K562 (cell line): ENCODE results near the gene PAEP.

ENCODE experiments used
- SIN3A ChIP-seq, 2 experiments: fragments of 150-350 bp in 1 of 2; IDR thresholded peaks; 2 replicates each; pipeline ENCODE4 v1.6.1; 2011 to 2016; ENCODE audit warnings: borderline replicate concordance in 2 of 2, low read depth in 2 of 2, low read length in 2 of 2, mild to moderate bottlenecking in 2 of 2, moderate library complexity in 2 of 2; ENCODE audit not compliant: control insufficient read depth in 1 of 2
- TCFL5 ChIP-seq: fragments of 250-450 bp; sonication (Bioruptor Pico); conservative IDR thresholded peaks from 2 replicates; pipeline ENCODE4 v1.6.1; 2021; ENCODE audit warnings: mild to moderate bottlenecking, moderate library complexity, matching md5 sums

DNA sequence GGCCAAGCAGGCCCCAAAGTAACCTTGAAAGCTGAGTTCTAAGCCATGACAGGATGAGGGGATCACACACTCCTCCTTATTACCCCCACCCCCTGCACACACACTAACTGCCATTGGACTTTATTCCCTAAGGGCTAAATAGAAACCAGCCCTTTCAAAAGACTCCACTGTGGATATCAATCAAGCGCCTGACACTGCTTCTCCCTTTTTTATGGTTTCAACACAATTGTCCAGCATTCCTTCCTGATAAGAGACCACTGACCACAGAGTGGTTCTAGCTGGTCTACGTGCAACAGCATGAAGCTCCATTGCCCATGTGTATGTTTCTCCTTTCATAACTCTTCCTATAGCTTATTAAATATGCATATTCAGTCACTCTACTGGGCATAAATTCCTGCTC, 34.7 kb downstream of the PAEP start:
- TF ChIP-seq TCFL5 (no peak), SIN3A (IDR thresholded peaks at IDR 0.05; ENCODE audit: borderline replicate concordance in 2 of 2, control insufficient read depth in 1 of 2, low read depth in 2 of 2, low read length in 2 of 2) (no peak)
